HG03354 (cell line): Measurements from ENCODE around the gene GPR75.

ENCODE experiments used
- ATAC-seq: cut with Tn5 transposase; IDR thresholded peaks from one replicate; pipeline ENCODE4 v1.9.1; 2021; ENCODE audit warnings: mild to moderate bottlenecking; ENCODE audit not compliant: unreplicated experiment, poor library complexity, severe bottlenecking

The GPR75 gene

GRCh38 chr2:53818854-53819435 is 40.8 kb downstream of the GPR75 start:
- no peak for ATAC-seq

- ATAC-seq, result no peak
These were observed 46.6 kb downstream of the GPR75 start for GRCh38 chr2:53813151-53813550.

- no peak for ATAC-seq
These were observed 48.2 kb downstream of the GPR75 start for GRCh38 chr2:53811601-53812000.
